Neural progenitor cell (in vitro differentiated cells): ENCODE data around the gene ACOXL. TPM values are rescaled to one million over a fixed set of nuclear protein-coding genes. Genes with fewer than 3 reads are reported as not detected.

Experiments used
- DNase-seq: peaks from one replicate; pipeline ENCODE4 v3.0.0-alpha.2; 2016; ENCODE audit warnings: low spot score
- H2AFZ ChIP-seq: fragments of 200-600 bp; sonication (generic); replicated peaks from 2 replicates; pipeline ENCODE4 v1.6.1; 2016; ENCODE audit warnings: antibody characterized with exemption
- H3F3A ChIP-seq: fragments of 200-600 bp; sonication (generic); 2 replicates; pipeline ENCODE4 v1.6.1; 2016; ENCODE audit warnings: antibody characterized with exemption, low read depth
- H3K27ac ChIP-seq: fragments of 200-600 bp; sonication (generic); 2 replicates; pipeline ENCODE4 v1.5.1; 2016; ENCODE audit warnings: mild to moderate bottlenecking
- H3K27me3 ChIP-seq: fragments of 200-600 bp; sonication (generic); 2 replicates; pipeline ENCODE4 v1.6.1; 2016; ENCODE audit warnings: mild to moderate bottlenecking, moderate library complexity
- H3K36me3 ChIP-seq: fragments of 200-600 bp; sonication (generic); 2 replicates; pipeline ENCODE4 v1.5.1; 2016
- H3K4me1 ChIP-seq: fragments of 200-600 bp; sonication (generic); 2 replicates; pipeline ENCODE4 v1.6.1; 2016; ENCODE audit warnings: mixed run types
- H3K4me2 ChIP-seq: fragments of 200-600 bp; sonication (generic); 2 replicates; pipeline ENCODE4 v1.6.1; 2016
- H3K4me3 ChIP-seq: fragments of 200-600 bp; sonication (generic); 2 replicates; pipeline ENCODE4 v1.5.1; 2016
- H3K79me2 ChIP-seq: fragments of 200-600 bp; sonication (generic); 2 replicates; pipeline ENCODE4 v1.6.1; 2016; ENCODE audit warnings: low read depth
- H3K9ac ChIP-seq: fragments of 200-600 bp; sonication (generic); 2 replicates; pipeline ENCODE4 v1.6.1; 2016
- H3K9me3 ChIP-seq: fragments of 200-600 bp; sonication (generic); 2 replicates; pipeline ENCODE4 v1.5.1; 2016; ENCODE audit warnings: low read depth
- H4K20me1 ChIP-seq: fragments of 200-600 bp; sonication (generic); 2 replicates; pipeline ENCODE4 v1.6.1; 2016; ENCODE audit warnings: low read depth
- H3K27ac Mint-ChIP-seq: 3 replicates; pipeline ENCODE4 v1.8.0; 2021; ENCODE audit warnings: mixed read lengths
- H3K27me3 Mint-ChIP-seq: 2 replicates; pipeline ENCODE4 v1.8.0; 2022; ENCODE audit warnings: low read depth, mild to moderate bottlenecking, inconsistent platforms, moderate library complexity, mixed read lengths; ENCODE audit not compliant: insufficient read depth
- H3K36me3 Mint-ChIP-seq: 3 replicates; pipeline ENCODE4 v1.8.0; 2021; ENCODE audit warnings: mixed read lengths
- H3K4me1 Mint-ChIP-seq: 3 replicates; pipeline ENCODE4 v1.8.0; 2021; ENCODE audit warnings: mixed read lengths
- H3K4me3 Mint-ChIP-seq: 3 replicates; pipeline ENCODE4 v1.8.0; 2021; ENCODE audit warnings: mild to moderate bottlenecking, moderate library complexity, mixed read lengths
- H3K9me3 Mint-ChIP-seq: 3 replicates; pipeline ENCODE4 v1.8.0; 2020; ENCODE audit warnings: mixed read lengths
- CTCF ChIP-seq: fragments of 200-600 bp; sonication (generic); IDR thresholded peaks from 2 replicates; pipeline ENCODE4 v1.5.1; 2017; ENCODE audit warnings: antibody characterized with exemption, mild to moderate bottlenecking
- EZH2 ChIP-seq: fragments of 200-600 bp; sonication (generic); IDR thresholded peaks from 2 replicates; pipeline ENCODE4 v1.6.1; 2017; ENCODE audit warnings: antibody characterized with exemption, mild to moderate bottlenecking, moderate library complexity
- EZH2phosphoT487 ChIP-seq: fragments of 200-600 bp; sonication (generic); IDR thresholded peaks from 2 replicates; pipeline ENCODE4 v1.6.1; 2017; ENCODE audit warnings: antibody characterized with exemption
- total RNA-seq: library from RNA; depleted of rRNA; stranded (reverse); fragments of >200 nt; gene quantifications from 2 replicates; pipeline ENCODE4 v1.2.3, GENCODE V29; 2015; ENCODE audit warnings: low replicate concordance

Gene ACOXL
- total RNA-seq, 1 donor from 2014 or later = 2.9 TPM

GRCh38 chr2:110777531-110778311 lies 45.3 kb downstream of the ACOXL start:
- H3K4me1 Mint-ChIP-seq = no peaks in the 10 kb centered on the region
- no peaks in the 10 kb centered on the region for H3K36me3 Mint-ChIP-seq
- H3K27me3 Mint-ChIP-seq = peaks cover 18% of the 10 kb centered on the region
- Histone ChIP-seq H3K79me2 (no peaks in the 10 kb centered on the region), H3K4me1 (peaks cover 1% of the 10 kb centered on the region), H3K9ac (no peak overlapping the region), H3K36me3 (no peaks in the 10 kb centered on the region), H3F3A (no peaks in the 10 kb centered on the region), H3K9me3 (no peaks in the 10 kb centered on the region), H3K4me2 (no peak overlapping the region), H2AFZ (no peak overlapping the region), H4K20me1 (no peaks in the 10 kb centered on the region), H3K27me3 (peaks cover 7% of the 10 kb centered on the region), H3K27ac (no peak overlapping the region), H3K4me3 (no peak overlapping the region)
- no peaks in the 10 kb centered on the region for H3K9me3 Mint-ChIP-seq
- H3K27ac Mint-ChIP-seq = no peak overlapping the region
- no peak for TF ChIP-seq CTCF
- TF ChIP-seq EZH2phosphoT487 = no peak
- no peak for TF ChIP-seq EZH2
- no peak overlapping the region for H3K4me3 Mint-ChIP-seq
- no peak for DNase-seq

DNA sequence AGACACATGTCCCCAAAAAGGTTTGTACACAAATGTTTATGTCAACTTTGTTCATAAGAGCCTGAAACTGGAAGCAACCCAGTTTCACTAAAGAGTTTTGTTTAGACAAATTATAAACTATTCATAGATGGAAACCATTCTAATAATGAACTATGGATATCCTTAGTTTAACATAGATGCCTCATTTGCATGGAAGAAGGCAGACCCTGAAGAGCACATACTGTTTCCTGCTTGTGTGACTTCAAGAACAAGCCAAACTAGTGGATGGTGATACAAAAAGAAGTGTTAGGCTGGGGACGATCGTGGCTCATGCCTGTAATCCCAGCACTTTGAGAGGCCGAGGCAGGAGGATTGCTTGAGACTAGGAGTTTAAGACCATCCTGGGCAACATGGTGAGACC lies 48.1 kb downstream of the ACOXL start:
- Histone ChIP-seq H3K9me3 (no peaks in the 10 kb centered on the region), H3K4me1 (no peaks in the 10 kb centered on the region), H4K20me1 (no peaks in the 10 kb centered on the region), H3K4me3 (no peak overlapping the region), H3F3A (no peaks in the 10 kb centered on the region), H3K36me3 (no peaks in the 10 kb centered on the region), H3K79me2 (no peaks in the 10 kb centered on the region), H2AFZ (no peak overlapping the region), H3K4me2 (no peak overlapping the region), H3K27ac (no peak overlapping the region), H3K27me3 (no peaks in the 10 kb centered on the region), H3K9ac (no peak overlapping the region)
- Mint-ChIP-seq H3K27me3 (peaks cover 13% of the 10 kb centered on the region), H3K36me3 (no peaks in the 10 kb centered on the region), H3K4me3 (no peak overlapping the region), H3K4me1 (no peaks in the 10 kb centered on the region), H3K27ac (no peak overlapping the region), H3K9me3 (no peaks in the 10 kb centered on the region)
- no peak for TF ChIP-seq CTCF
- no peak for TF ChIP-seq EZH2phosphoT487
- TF ChIP-seq EZH2 = no peak
- no peak for DNase-seq

- no peaks in the 10 kb centered on the region for H3K27me3 ChIP-seq
- TF ChIP-seq EZH2phosphoT487 (no peak), CTCF (no peak), EZH2 (no peak)
- H3K9me3 Mint-ChIP-seq = no peaks in the 10 kb centered on the region
- no peak for DNase-seq
- H3K4me2 ChIP-seq = no peak overlapping the region
- no peaks in the 10 kb centered on the region for H3F3A ChIP-seq
- peaks cover 9% of the 10 kb centered on the region for H3K27me3 Mint-ChIP-seq
- no peak overlapping the region for H3K27ac Mint-ChIP-seq
- H3K79me2 ChIP-seq = no peaks in the 10 kb centered on the region
- H3K4me1 ChIP-seq = no peaks in the 10 kb centered on the region
- H3K36me3 ChIP-seq = no peaks in the 10 kb centered on the region
- H3K4me3 ChIP-seq = no peak overlapping the region
- H3K4me3 Mint-ChIP-seq = no peak overlapping the region
- no peaks in the 10 kb centered on the region for H3K4me1 Mint-ChIP-seq
- no peaks in the 10 kb centered on the region for H4K20me1 ChIP-seq
- H3K9me3 ChIP-seq = no peaks in the 10 kb centered on the region
- H3K27ac ChIP-seq = no peak overlapping the region
- no peak overlapping the region for H3K9ac ChIP-seq
- no peaks in the 10 kb centered on the region for H3K36me3 Mint-ChIP-seq
- no peak overlapping the region for H2AFZ ChIP-seq
Observed at GRCh38 chr2:110783196-110783873, 51.0 kb downstream of the ACOXL start.
